MM.1S (cell line): Measurements from ENCODE around the gene STARD3.

ENCODE experiments used
- DNase-seq: peaks from one replicate; pipeline ENCODE4 v3.0.0-alpha.2; 2015
- H2AFZ ChIP-seq: fragments of 300-600 bp; sonication (generic); 2 replicates; pipeline ENCODE4 v1.6.0; 2016; ENCODE audit warnings: antibody characterized with exemption, low read length
- H3F3A ChIP-seq: fragments of 300-600 bp; sonication (generic); 2 replicates; pipeline ENCODE4 v1.6.1; 2016; ENCODE audit warnings: mild to moderate bottlenecking, antibody characterized with exemption, low read length, moderate library complexity, mixed read lengths; ENCODE audit not compliant: insufficient read depth
- H3K27ac ChIP-seq: fragments of 300-600 bp; sonication (generic); 2 replicates; pipeline ENCODE4 v1.5.1; 2016; ENCODE audit warnings: mild to moderate bottlenecking, low read length
- H3K27me3 ChIP-seq: fragments of 300-600 bp; sonication (generic); replicated peaks from 2 replicates; pipeline ENCODE4 v1.6.0; 2016; ENCODE audit warnings: low read length; ENCODE audit not compliant: insufficient read depth
- H3K36me3 ChIP-seq: fragments of 300-600 bp; sonication (generic); replicated peaks from 2 replicates; pipeline ENCODE4 v1.6.1; 2016; ENCODE audit warnings: mild to moderate bottlenecking, low read length, mixed read lengths; ENCODE audit not compliant: insufficient read depth
- H3K4me1 ChIP-seq: fragments of 300-600 bp; sonication (generic); 2 replicates; pipeline ENCODE4 v1.6.1; 2016; ENCODE audit warnings: low read length, mixed read lengths
- H3K4me2 ChIP-seq: fragments of 300-600 bp; sonication (generic); 2 replicates; pipeline ENCODE4 v1.6.0; 2016; ENCODE audit warnings: low read depth, low read length
- H3K4me3 ChIP-seq: fragments of 300-600 bp; sonication (generic); 2 replicates; pipeline ENCODE4 v1.5.1; 2016; ENCODE audit warnings: low read length, mixed read lengths
- H3K79me2 ChIP-seq: fragments of 300-600 bp; sonication (generic); 2 replicates; pipeline ENCODE4 v1.6.1; 2016; ENCODE audit warnings: mixed run types, low read length, mixed read lengths
- H3K9ac ChIP-seq: fragments of 300-600 bp; sonication (generic); 2 replicates; pipeline ENCODE4 v1.6.1; 2016; ENCODE audit warnings: low read length, mixed read lengths
- H3K9me2 ChIP-seq: fragments of 300-600 bp; sonication (generic); replicated peaks from 2 replicates; pipeline ENCODE4 v1.6.1; 2016; ENCODE audit warnings: mild to moderate bottlenecking, low read length, mixed read lengths; ENCODE audit not compliant: insufficient read depth
- H3K9me3 ChIP-seq: fragments of 300-600 bp; sonication (generic); replicated peaks from 2 replicates; pipeline ENCODE4 v1.6.1; 2016; ENCODE audit warnings: mild to moderate bottlenecking, low read length, mixed read lengths; ENCODE audit not compliant: insufficient read depth
- H4K20me1 ChIP-seq: fragments of 300-600 bp; sonication (generic); 2 replicates; pipeline ENCODE4 v1.6.1; 2016; ENCODE audit warnings: mild to moderate bottlenecking, low read length, moderate library complexity, mixed read lengths; ENCODE audit not compliant: insufficient read depth
- EZH2 ChIP-seq: fragments of 300-600 bp; sonication (generic); optimal IDR thresholded peaks from 2 replicates; pipeline ENCODE3; 2017; ENCODE audit warnings: low read depth, mild to moderate bottlenecking, antibody characterized with exemption, low read length, mixed read lengths
- EZH2phosphoT487 ChIP-seq: fragments of 300-600 bp; sonication (generic); IDR thresholded peaks from 2 replicates; pipeline ENCODE4 v1.6.1; 2018; ENCODE audit warnings: antibody characterized with exemption, low read length
- TF ChIP-seq, protein P1 (sequence below): fragments of 300-600 bp; sonication (generic); IDR thresholded peaks from 2 replicates; pipeline ENCODE4 v1.5.1; 2016; ENCODE audit warnings: antibody characterized with exemption, low read length, mixed read lengths

STARD3 gene

DNA sequence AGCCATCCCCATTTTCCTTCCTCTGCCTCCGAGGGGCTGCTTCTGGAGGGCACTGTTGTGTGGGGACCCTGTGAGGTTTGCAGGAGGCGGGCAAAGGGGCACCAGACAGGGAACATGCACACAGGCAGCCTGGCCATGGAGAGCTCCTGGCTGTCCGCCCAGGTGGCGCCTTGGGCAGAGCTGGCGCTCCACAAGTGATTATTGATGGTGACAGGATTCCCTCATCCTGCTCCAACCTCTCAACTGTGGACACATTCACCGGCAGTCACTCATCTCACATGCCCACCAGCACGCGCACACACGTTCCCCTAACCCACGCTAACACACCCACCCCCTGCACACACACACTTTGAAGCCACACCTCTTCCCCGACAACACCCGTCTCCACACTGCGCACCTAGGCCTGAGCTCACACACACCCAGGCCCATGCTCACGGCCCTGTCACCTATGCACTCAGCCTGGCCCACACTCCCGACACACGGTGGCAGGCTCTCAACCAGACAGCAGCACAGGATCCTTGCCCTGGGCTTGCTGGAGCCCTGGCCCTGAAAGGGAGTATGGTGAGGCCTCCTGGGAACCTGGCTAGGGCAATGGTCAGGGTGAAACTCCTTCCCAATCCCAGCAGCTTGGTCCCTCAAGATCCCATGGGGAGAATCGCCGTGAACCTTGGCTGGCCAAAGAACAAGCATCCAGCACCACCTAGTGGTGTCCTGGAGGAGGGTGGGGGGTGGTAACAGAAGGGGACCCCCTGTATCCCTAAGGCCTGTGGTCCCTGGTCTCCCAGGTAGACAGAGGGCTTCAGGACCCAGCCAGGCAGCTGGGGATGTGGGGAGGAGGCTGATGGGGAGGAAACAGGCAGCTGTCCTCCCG lies 34.9 kb downstream of the STARD3 start:
- TF ChIP-seq EZH2phosphoT487 (no peak), EZH2 (no peak)
- TF ChIP-seq, protein P1, sequence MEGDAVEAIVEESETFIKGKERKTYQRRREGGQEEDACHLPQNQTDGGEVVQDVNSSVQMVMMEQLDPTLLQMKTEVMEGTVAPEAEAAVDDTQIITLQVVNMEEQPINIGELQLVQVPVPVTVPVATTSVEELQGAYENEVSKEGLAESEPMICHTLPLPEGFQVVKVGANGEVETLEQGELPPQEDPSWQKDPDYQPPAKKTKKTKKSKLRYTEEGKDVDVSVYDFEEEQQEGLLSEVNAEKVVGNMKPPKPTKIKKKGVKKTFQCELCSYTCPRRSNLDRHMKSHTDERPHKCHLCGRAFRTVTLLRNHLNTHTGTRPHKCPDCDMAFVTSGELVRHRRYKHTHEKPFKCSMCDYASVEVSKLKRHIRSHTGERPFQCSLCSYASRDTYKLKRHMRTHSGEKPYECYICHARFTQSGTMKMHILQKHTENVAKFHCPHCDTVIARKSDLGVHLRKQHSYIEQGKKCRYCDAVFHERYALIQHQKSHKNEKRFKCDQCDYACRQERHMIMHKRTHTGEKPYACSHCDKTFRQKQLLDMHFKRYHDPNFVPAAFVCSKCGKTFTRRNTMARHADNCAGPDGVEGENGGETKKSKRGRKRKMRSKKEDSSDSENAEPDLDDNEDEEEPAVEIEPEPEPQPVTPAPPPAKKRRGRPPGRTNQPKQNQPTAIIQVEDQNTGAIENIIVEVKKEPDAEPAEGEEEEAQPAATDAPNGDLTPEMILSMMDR = peak; percentile 47
- no peak overlapping the region for H3K27ac ChIP-seq
- H3F3A ChIP-seq = no peaks in the 10 kb centered on the region
- no peak overlapping the region for H3K9ac ChIP-seq
- H3K36me3 ChIP-seq = no peaks in the 10 kb centered on the region
- no peaks in the 10 kb centered on the region for H4K20me1 ChIP-seq
- H3K27me3 ChIP-seq = peaks cover 22% of the 10 kb centered on the region
- H3K4me3 ChIP-seq = no peak overlapping the region
- no peaks in the 10 kb centered on the region for H3K79me2 ChIP-seq
- no peak for DNase-seq
- H3K9me3 ChIP-seq = no peaks in the 10 kb centered on the region
- no peak overlapping the region for H2AFZ ChIP-seq
- H3K9me2 ChIP-seq = no peaks in the 10 kb centered on the region
- H3K4me2 ChIP-seq = no peak overlapping the region
- no peaks in the 10 kb centered on the region for H3K4me1 ChIP-seq

DNA sequence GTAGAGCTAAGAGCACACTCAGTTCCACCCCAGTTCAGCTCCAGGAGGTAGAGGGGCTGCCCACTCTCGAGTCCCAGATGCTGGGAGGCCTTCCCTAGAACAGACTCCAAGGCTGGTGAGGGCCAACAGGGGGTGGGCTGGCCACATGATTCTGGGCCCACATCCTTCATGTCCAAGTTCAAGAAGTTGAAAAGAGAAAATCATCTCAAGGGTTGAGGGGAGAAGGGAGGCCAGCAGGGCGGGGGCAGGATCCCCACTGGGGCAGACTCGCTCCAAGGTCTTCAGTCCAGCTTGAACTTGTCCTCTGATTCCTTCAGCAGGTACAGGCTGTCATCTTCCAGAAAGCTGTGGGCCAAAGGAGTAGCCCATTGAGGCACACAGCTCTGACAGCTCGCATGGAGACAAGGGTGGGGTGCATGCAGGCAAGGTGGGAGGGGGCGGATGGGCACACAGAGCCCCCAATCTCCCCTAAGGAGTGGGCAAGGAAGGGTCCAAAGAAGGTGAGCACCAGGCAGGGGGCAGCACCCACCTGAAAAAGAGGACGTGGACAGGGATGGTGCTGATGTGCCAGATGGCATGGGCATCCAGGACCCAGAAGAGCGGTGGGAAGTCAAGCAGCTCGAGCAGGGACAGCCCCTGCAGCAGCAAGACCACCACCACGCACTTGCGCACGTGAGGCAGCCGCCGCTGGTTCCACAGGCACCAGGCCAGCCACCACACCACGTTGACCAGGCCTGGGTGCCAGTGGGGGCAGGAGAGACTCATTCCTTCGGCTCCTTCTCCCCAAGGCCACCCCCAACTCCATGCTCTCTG lies 35.8 kb downstream of the STARD3 start:
- Histone ChIP-seq H3K9me2 (no peaks in the 10 kb centered on the region), H3K79me2 (no peaks in the 10 kb centered on the region), H3K27me3 (peaks cover 14% of the 10 kb centered on the region; the same call in 1 of the 2 replicates), H3K9me3 (no peaks in the 10 kb centered on the region), H2AFZ (no peak overlapping the region), H3K4me3 (no peak overlapping the region), H3K9ac (no peak overlapping the region), H4K20me1 (no peaks in the 10 kb centered on the region), H3K27ac (no peak overlapping the region), H3K36me3 (no peaks in the 10 kb centered on the region), H3F3A (no peaks in the 10 kb centered on the region), H3K4me1 (no peaks in the 10 kb centered on the region), H3K4me2 (no peak overlapping the region)
- no peak for DNase-seq
- TF ChIP-seq EZH2phosphoT487 (no peak), EZH2 (no peak)
- TF ChIP-seq, protein P1 = no peak

DNA sequence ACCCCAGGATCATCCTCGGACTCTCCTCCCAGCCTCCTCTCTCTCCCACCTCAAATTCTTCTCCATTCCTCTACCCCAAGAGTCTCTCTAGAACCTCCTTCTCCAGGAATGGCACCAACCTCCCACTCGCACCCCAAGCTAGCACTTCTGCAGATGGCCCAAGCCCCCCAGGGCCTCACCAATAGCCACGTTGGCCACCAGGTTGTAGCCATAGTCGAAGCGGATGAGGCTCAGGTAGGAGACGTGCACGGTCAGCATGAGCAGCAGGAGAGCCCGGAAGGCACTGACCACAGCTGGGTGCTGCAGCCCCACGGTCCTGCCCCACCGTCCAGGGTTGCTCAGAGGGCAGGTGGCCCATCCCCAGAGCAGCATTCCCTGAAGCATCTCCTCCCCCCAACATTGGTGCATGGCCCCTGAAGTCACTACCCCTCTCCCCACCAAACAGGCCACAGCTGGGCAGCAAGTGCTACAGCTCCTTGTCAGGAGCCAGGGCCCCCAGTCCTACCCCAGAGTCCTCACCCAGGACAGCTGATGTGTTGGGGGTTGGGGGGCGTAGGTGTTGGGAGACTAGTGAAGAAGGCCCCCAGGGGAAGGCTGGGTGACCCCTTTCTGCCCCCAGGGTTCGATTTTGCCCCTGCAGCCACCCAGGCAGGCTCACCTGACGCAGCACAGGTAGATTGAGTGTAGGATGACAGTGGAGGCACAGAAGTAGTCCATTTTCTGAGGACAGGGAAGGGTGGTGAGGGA lies 36.6 kb downstream of the STARD3 start:
- H3K9ac ChIP-seq = no peak overlapping the region
- TF ChIP-seq EZH2phosphoT487 = no peak
- no peaks in the 10 kb centered on the region for H3K36me3 ChIP-seq
- peaks cover 9% of the 10 kb centered on the region; the same call in 1 of the 2 replicates for H3K27me3 ChIP-seq
- no peak for DNase-seq
- no peak overlapping the region for H3K4me3 ChIP-seq
- no peak overlapping the region for H3K4me2 ChIP-seq
- no peaks in the 10 kb centered on the region for H3K4me1 ChIP-seq
- H3F3A ChIP-seq = no peaks in the 10 kb centered on the region
- no peaks in the 10 kb centered on the region for H4K20me1 ChIP-seq
- H3K79me2 ChIP-seq = no peaks in the 10 kb centered on the region
- no peaks in the 10 kb centered on the region for H3K9me2 ChIP-seq
- no peak overlapping the region for H2AFZ ChIP-seq
- H3K27ac ChIP-seq = no peak overlapping the region
- H3K9me3 ChIP-seq = no peaks in the 10 kb centered on the region
